ENCODE data around the gene RANBP9.

DNA sequence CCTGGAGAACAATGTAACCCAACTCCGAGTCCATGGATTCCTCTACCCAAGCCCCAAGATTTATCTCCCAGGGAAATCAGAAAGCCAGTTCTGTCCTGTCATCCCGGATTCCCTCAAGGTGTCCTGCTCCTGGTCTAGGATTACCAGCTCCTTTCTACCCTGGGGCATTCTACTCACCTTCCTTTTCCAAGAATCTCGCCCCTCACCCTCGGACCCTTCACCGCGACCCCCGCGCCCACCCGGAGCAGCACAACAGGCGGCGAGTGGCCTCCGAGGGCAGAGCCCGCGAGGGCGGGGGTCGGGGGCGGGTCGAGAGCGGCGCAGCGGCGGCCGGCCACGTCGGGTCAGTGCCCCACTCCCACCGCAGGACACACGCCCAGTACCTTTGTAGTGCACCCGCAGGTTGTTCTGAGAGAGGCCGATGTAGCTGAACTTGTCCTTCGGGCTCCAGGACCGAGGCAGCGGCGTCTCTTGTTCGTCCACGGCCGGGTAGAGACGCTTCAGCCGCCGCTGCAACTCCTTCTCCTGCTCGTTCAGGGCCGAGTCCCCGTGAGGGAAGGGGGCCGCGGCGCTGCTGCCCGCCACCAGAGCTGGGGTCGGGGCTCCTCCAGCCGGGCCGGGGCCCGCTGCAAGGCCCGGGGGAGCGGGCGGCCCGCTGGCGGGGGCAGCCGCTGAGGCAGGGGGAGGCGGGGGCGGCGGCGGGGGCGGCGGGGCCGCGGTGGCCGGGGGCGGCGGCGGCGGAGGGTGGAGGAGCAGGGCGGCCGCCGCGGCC lies 897 bp downstream of the RANBP9 start:
- TF ChIP-seq, protein P1, sequence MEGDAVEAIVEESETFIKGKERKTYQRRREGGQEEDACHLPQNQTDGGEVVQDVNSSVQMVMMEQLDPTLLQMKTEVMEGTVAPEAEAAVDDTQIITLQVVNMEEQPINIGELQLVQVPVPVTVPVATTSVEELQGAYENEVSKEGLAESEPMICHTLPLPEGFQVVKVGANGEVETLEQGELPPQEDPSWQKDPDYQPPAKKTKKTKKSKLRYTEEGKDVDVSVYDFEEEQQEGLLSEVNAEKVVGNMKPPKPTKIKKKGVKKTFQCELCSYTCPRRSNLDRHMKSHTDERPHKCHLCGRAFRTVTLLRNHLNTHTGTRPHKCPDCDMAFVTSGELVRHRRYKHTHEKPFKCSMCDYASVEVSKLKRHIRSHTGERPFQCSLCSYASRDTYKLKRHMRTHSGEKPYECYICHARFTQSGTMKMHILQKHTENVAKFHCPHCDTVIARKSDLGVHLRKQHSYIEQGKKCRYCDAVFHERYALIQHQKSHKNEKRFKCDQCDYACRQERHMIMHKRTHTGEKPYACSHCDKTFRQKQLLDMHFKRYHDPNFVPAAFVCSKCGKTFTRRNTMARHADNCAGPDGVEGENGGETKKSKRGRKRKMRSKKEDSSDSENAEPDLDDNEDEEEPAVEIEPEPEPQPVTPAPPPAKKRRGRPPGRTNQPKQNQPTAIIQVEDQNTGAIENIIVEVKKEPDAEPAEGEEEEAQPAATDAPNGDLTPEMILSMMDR (IDR thresholded peaks at IDR 0.05): no peak
- TF ChIP-seq POLR2A (IDR thresholded peaks at IDR 0.05) (no peak), EP300 (IDR thresholded peaks at IDR 0.05) (no peak)
